H1 (cell line): ENCODE results near the gene FAM193B. TPM values are rescaled to one million over a fixed set of nuclear protein-coding genes. Genes with fewer than 3 reads are reported as not detected.

Experiments
- CTCF ChIA-PET: fragments of 300-600 bp; sonication (Branson Sonifier 250); formaldehyde crosslinking; loops from one replicate; lab custom pipeline; 2021; ENCODE audit not compliant: partially characterized antibody; lab: Charles Lee
- POLR2A ChIA-PET: fragments of 300-600 bp; sonication (Branson Sonifier 250); formaldehyde crosslinking; loops from one replicate; lab custom pipeline; 2021; ENCODE audit warnings: inconsistent platforms; ENCODE audit not compliant: partially characterized antibody; lab: Charles Lee
- DNase-seq, 2 experiments: peaks; one replicate each; pipeline versions ENCODE4 v3.0.0 to v3.0.0-alpha.2; 2010 to 2022; ENCODE audit warnings: low spot score in 2 of 2, low read depth in 1 of 2, mixed read lengths in 1 of 2
- FAIRE-seq: peaks from 2 replicates; lab custom pipeline; 2011; peaks lifted over from hg19 to GRCh38; lab: Jason Lieb, UNC
- H2AFZ ChIP-seq: 2 replicates; pipeline ENCODE4 v1.8.1; 2012; ENCODE audit warnings: low read length, inconsistent platforms
- H2AK5ac ChIP-seq: 2 replicates; pipeline ENCODE4 v1.6.1; 2013; ENCODE audit warnings: low read depth, low read length
- H2BK120ac ChIP-seq: replicated peaks from 2 replicates; pipeline ENCODE3; 2013; ENCODE audit warnings: low read depth, low read length, inconsistent platforms
- H2BK12ac ChIP-seq: 2 replicates; pipeline ENCODE4 v1.6.1; 2013; ENCODE audit warnings: low read depth, low read length
- H2BK15ac ChIP-seq: 2 replicates; pipeline ENCODE4 v1.6.1; 2013; ENCODE audit warnings: low read length
- H2BK20ac ChIP-seq: 2 replicates; pipeline ENCODE4 v1.6.1; 2013; ENCODE audit warnings: low read length
- H2BK5ac ChIP-seq: 2 replicates; pipeline ENCODE4 v1.6.1; 2013; ENCODE audit warnings: low read depth, low read length
- H3K14ac ChIP-seq: 2 replicates; pipeline ENCODE4 v1.6.1; 2013; ENCODE audit warnings: inconsistent platforms; ENCODE audit not compliant: insufficient read length
- H3K18ac ChIP-seq: 2 replicates; pipeline ENCODE4 v1.6.1; 2013; ENCODE audit warnings: low read length; ENCODE audit errors: extremely low read depth
- H3K23ac ChIP-seq: 2 replicates; pipeline ENCODE4 v1.6.1; 2013; ENCODE audit warnings: inconsistent platforms; ENCODE audit not compliant: insufficient read length
- H3K23me2 ChIP-seq: 2 replicates; pipeline ENCODE4 v1.6.1; 2013; ENCODE audit warnings: low read depth, low read length
- H3K27ac ChIP-seq: 2 replicates; pipeline ENCODE4 v1.6.1; 2011; ENCODE audit warnings: low read depth, low read length, inconsistent platforms
- H3K27me3 ChIP-seq, 4 experiments: replicated peaks in 1 of 4; 1 replicate in 1 of 4; 2 replicates in 3 of 4; pipeline versions ENCODE4 v1.6.1 to v1.8.1; 2011 to 2013; ENCODE audit warnings: low read length in 3 of 4, mild to moderate bottlenecking in 3 of 4, inconsistent platforms in 2 of 4, mixed read lengths in 2 of 4, moderate library complexity in 1 of 4; ENCODE audit not compliant: control insufficient read depth in 3 of 4, insufficient read depth in 3 of 4; ENCODE audit errors: extremely low read depth in 1 of 4
- H3K36me3 ChIP-seq, 4 experiments: 2 replicates each; pipeline versions ENCODE4 v1.6.1 to v1.8.1; 2011 to 2013; ENCODE audit warnings: mild to moderate bottlenecking in 4 of 4, low read length in 3 of 4, moderate library complexity in 2 of 4, control low read depth in 1 of 4, inconsistent platforms in 1 of 4; ENCODE audit not compliant: insufficient read depth in 4 of 4, control insufficient read depth in 2 of 4
- H3K4ac ChIP-seq: replicated peaks from 2 replicates; pipeline ENCODE3; 2013; ENCODE audit warnings: low read length, low read depth, mixed read lengths, inconsistent platforms; ENCODE audit not compliant: insufficient read length
- H3K4me1 ChIP-seq, 4 experiments: replicated peaks in 1 of 4; 1 replicate in 1 of 4; 2 replicates in 3 of 4; pipeline versions ENCODE4 v1.6.1 to v1.8.1; 2011 to 2013; ENCODE audit warnings: low read length in 3 of 4, inconsistent platforms in 2 of 4, mixed read lengths in 1 of 4; ENCODE audit not compliant: insufficient read depth in 4 of 4, control insufficient read depth in 3 of 4
- H3K4me2 ChIP-seq, 2 experiments: 2 replicates each; pipeline versions ENCODE4 v1.6.1 to v1.8.1; 2011 to 2013; ENCODE audit warnings: low read depth in 2 of 2, low read length in 2 of 2, control low read depth in 1 of 2, inconsistent platforms in 1 of 2, mild to moderate bottlenecking in 1 of 2; ENCODE audit not compliant: insufficient read depth in 1 of 2
- H3K4me3 ChIP-seq, 4 experiments: fragments of 200-600, 300-600 bp in 1 of 4; sonication (generic), shearing (Covaris generic), sonication (Bioruptor Twin) in 1 of 4; 2 replicates each; pipeline versions ENCODE4 v1.5.1 to v1.8.1; 2011 to 2016; ENCODE audit warnings: low read length in 4 of 4, low read depth in 3 of 4, control low read depth in 2 of 4, inconsistent platforms in 2 of 4, mild to moderate bottlenecking in 2 of 4, mixed read lengths in 1 of 4, moderate library complexity in 1 of 4; ENCODE audit not compliant: insufficient read depth in 2 of 4; ENCODE audit errors: extremely low read depth in 1 of 4
- H3K56ac ChIP-seq: replicated peaks from 2 replicates; pipeline ENCODE3; 2013; ENCODE audit warnings: low read depth, mild to moderate bottlenecking, mixed read lengths, low read length, inconsistent platforms; ENCODE audit not compliant: insufficient read length
- H3K79me1 ChIP-seq: 2 replicates; pipeline ENCODE4 v1.6.1; 2013; ENCODE audit warnings: low read depth, low read length, control low read depth
- H3K79me2 ChIP-seq, 2 experiments: 2 replicates each; pipeline versions ENCODE4 v1.6.1 to v1.8.1; 2012 to 2013; ENCODE audit warnings: low read length in 2 of 2, mild to moderate bottlenecking in 2 of 2, inconsistent platforms in 1 of 2; ENCODE audit not compliant: insufficient read depth in 2 of 2, control insufficient read depth in 1 of 2
- H3K9ac ChIP-seq, 4 experiments: replicated peaks in 1 of 4; 1 replicate in 1 of 4; 2 replicates in 3 of 4; pipeline versions ENCODE4 v1.6.1 to v1.8.1; 2011 to 2013; ENCODE audit warnings: low read depth in 3 of 4, low read length in 3 of 4, control low read depth in 2 of 4, mild to moderate bottlenecking in 2 of 4, moderate library complexity in 2 of 4, inconsistent platforms in 1 of 4; ENCODE audit errors: extremely low read depth in 1 of 4
- H3K9me3 ChIP-seq, 2 experiments: 2 replicates each; pipeline versions ENCODE4 v1.6.1 to v1.8.1; 2012 to 2013; ENCODE audit warnings: mild to moderate bottlenecking in 2 of 2, moderate library complexity in 2 of 2, control low read depth in 1 of 2, inconsistent platforms in 1 of 2, low read depth in 1 of 2, low read length in 1 of 2, mixed read lengths in 1 of 2; ENCODE audit not compliant: insufficient read depth in 2 of 2
- H4K20me1 ChIP-seq, 2 experiments: replicated peaks in 1 of 2; 2 replicates each; pipeline versions ENCODE3 to v1.8.1; 2011 to 2013; ENCODE audit warnings: inconsistent platforms in 2 of 2, low read length in 2 of 2, mild to moderate bottlenecking in 1 of 2; ENCODE audit not compliant: insufficient read depth in 2 of 2, control insufficient read depth in 1 of 2
- H4K5ac ChIP-seq: 2 replicates; pipeline ENCODE4 v1.6.1; 2013; ENCODE audit warnings: low read length, low read depth, mixed read lengths, inconsistent platforms; ENCODE audit not compliant: insufficient read length
- H4K8ac ChIP-seq: 2 replicates; pipeline ENCODE4 v1.8.0; 2013; ENCODE audit warnings: mild to moderate bottlenecking, moderate library complexity, low read length, inconsistent platforms; ENCODE audit not compliant: insufficient read depth; ENCODE audit errors: extremely low read depth
- H4K91ac ChIP-seq: replicated peaks from 2 replicates; pipeline ENCODE3; 2013; ENCODE audit warnings: low read length, mixed read lengths, inconsistent platforms; ENCODE audit not compliant: insufficient read length
- ATF2 ChIP-seq: IDR thresholded peaks from 2 replicates; pipeline ENCODE4 v1.6.1; 2012; ENCODE audit warnings: low read length, inconsistent platforms
- BRCA1 ChIP-seq: IDR thresholded peaks from 2 replicates; pipeline ENCODE4 v1.6.1; 2012; ENCODE audit warnings: low read depth, low read length, improper control_type of control experiment
- CHD2 ChIP-seq: IDR thresholded peaks from 2 replicates; pipeline ENCODE4 v1.6.1; 2012; ENCODE audit warnings: low read length, improper control_type of control experiment
- JUN ChIP-seq: IDR thresholded peaks from 2 replicates; pipeline ENCODE4 v1.6.1; 2011; ENCODE audit warnings: low read depth, mild to moderate bottlenecking, improper control_type of control experiment, low read length
- MAFK ChIP-seq: IDR thresholded peaks from 2 replicates; pipeline ENCODE4 v1.6.1; 2012; ENCODE audit warnings: low read depth, mild to moderate bottlenecking, improper control_type of control experiment, low read length
- NANOG ChIP-seq: IDR thresholded peaks from 2 replicates; pipeline ENCODE4 v1.6.1; 2011; ENCODE audit warnings: low read length, low read depth, mild to moderate bottlenecking, inconsistent platforms; ENCODE audit not compliant: insufficient read depth, poor library complexity, severe bottlenecking
- NRF1 ChIP-seq: IDR thresholded peaks from 2 replicates; pipeline ENCODE4 v1.6.1; 2011; ENCODE audit warnings: mild to moderate bottlenecking, low read depth, low read length, improper control_type of control experiment
- POLR2AphosphoS5 ChIP-seq: IDR thresholded peaks from 2 replicates; pipeline ENCODE4 v1.6.1; 2011; ENCODE audit warnings: low read depth, low read length
- SIRT6 ChIP-seq: IDR thresholded peaks from one replicate; pipeline ENCODE4 v1.7.1; 2012; ENCODE audit warnings: low read length, inconsistent platforms
- SP2 ChIP-seq: IDR thresholded peaks from 2 replicates; pipeline ENCODE4 v1.6.1; 2012; ENCODE audit warnings: mild to moderate bottlenecking, low read length, inconsistent platforms
- TAF7 ChIP-seq: optimal IDR thresholded peaks from 2 replicates; pipeline ENCODE3; 2011; ENCODE audit warnings: low read depth, mild to moderate bottlenecking, inconsistent platforms, low read length, moderate library complexity, borderline replicate concordance
- USF2 ChIP-seq: IDR thresholded peaks from 2 replicates; pipeline ENCODE4 v1.6.1; 2011; ENCODE audit warnings: low read length, improper control_type of control experiment
- WGBS, 2 experiments: shearing (Covaris generic) in 1 of 2; methylation state at CpG; one replicate each; pipeline versions ENCODE4 v1.1.6 to v1.1.7; 2013 to 2015; ENCODE audit warnings: low lambda C conversion rate in 2 of 2, mixed read lengths in 2 of 2, inconsistent platforms in 1 of 2, low coverage in 1 of 2, missing lambda C conversion rate in 1 of 2; ENCODE audit not compliant: insufficient replicate concordance in 2 of 2, insufficient coverage in 1 of 2, insufficient read length in 1 of 2; ENCODE audit errors: extremely low coverage in 1 of 2, missing lambda C conversion rate in 1 of 2; 5-methylcytosine and 5-hydroxymethylcytosine counted together
- polyA plus RNA-seq, 7 experiments: library from polyadenylated mRNA; depleted of rRNA in 3 of 7; stranded (reverse) in 5 of 7; unstranded in 2 of 7; fragments of >200 nt in 5 of 7; fragments of 200-250 nt in 2 of 7; gene quantifications; 1 replicate in 5 of 7; 2 replicates in 1 of 7; 4 replicates in 1 of 7; pipeline versions ENCODE4 v1.2.1 to v1.2.3, GENCODE V29; 2011 to 2013; ENCODE audit warnings: missing spikeins in 2 of 7, mixed read lengths in 2 of 7
- total RNA-seq: library from RNA; stranded (reverse); fragmentation: NEBNext Ultra II Directional; extraction: Animal tissue kit (Norgen Biotek cat#: 25700); gene quantifications from 2 replicates; pipeline ENCODE4 v1.2.1, GENCODE V29; 2021

Gene FAM193B
- total and polyA plus RNA-seq, 2 of the 8 experiments (the other 6 are each of a cell fraction or from before 2014, with no cell fraction given), result 49.9 to 69.8 TPM

GRCh38 chr5:177524539-177524900 lies 29.8 kb downstream of the FAM193B start:
- WGBS, 2 experiments, result 92% methylated on average over 11 of the region's 12 CpGs; no CpG with 5 or more reads in 1 of the 2 experiments
- peaks cover 29 to 65% (median 44%) of the 10 kb centered on the region in 4 experiments; a peak in 7 of 8 replicates for H3K36me3 ChIP-seq
- no peak for FAIRE-seq

More at GRCh38 chr5:177524539-177524900, 29.8 kb downstream of the FAM193B start:
- POLR2A ChIA-PET, result interaction anchor here (0.8 to 1.9 kb wide), 11 partner anchors 8 to 53 kb away, joined by 3 to 10 read pairs (median 3); partner anchors contain the start of gene DDX41
- H4K5ac ChIP-seq, result no peak overlapping the region
- H3K27me3 ChIP-seq, result no peaks in the 10 kb centered on the region
- DNase-seq, result no peak
- H3K9me3 ChIP-seq, result no peaks in the 10 kb centered on the region
- no peak overlapping the region for H3K4me2 ChIP-seq
- no peak overlapping the region for H3K4me3 ChIP-seq
- H4K8ac ChIP-seq, result no peak overlapping the region
- no peak overlapping the region for H3K14ac ChIP-seq
- H4K20me1 ChIP-seq, result peaks cover 9% of the 10 kb centered on the region in 2 experiments
- H3K27ac ChIP-seq, result no peak overlapping the region
- H2BK120ac ChIP-seq, result no peak overlapping the region
- H3K9ac ChIP-seq, result no peak overlapping the region
- H2AFZ ChIP-seq, result no peak overlapping the region
- H2AK5ac ChIP-seq, result no peak overlapping the region
- no peak overlapping the region for H3K18ac ChIP-seq
- H2BK5ac ChIP-seq, result no peak overlapping the region
- no peak overlapping the region for H2BK12ac ChIP-seq
- H3K4me1 ChIP-seq, result no peaks in the 10 kb centered on the region
- no peak overlapping the region for H3K56ac ChIP-seq
- H3K4ac ChIP-seq, result no peak overlapping the region
- TF ChIP-seq NRF1 (no peak), SIRT6 (no peak), ATF2 (no peak), POLR2AphosphoS5 (no peak), SP2 (no peak), NANOG (no peak), JUN (no peak), CHD2 (no peak), BRCA1 (no peak), USF2 (no peak), MAFK (no peak), TAF7 (no peak)
- TF ChIP-seq, all 59 proteins: peak for 0
- Histone ChIP-seq H3K79me2 (no peaks in the 10 kb centered on the region), H3K79me1 (no peaks in the 10 kb centered on the region), H3K23ac (no peak overlapping the region), H3K23me2 (no peaks in the 10 kb centered on the region), H2BK15ac (no peak overlapping the region), H4K91ac (no peak overlapping the region), H2BK20ac (no peak overlapping the region)
- CTCF ChIA-PET, result interaction anchor here (0.6 to 2.2 kb wide), 10 partner anchors 9 to 215 kb away, joined by 3 to 12 read pairs (median 3); partner anchors contain the start of gene DOK3
